HG02938 (cell line): ENCODE data around the gene SLC22A1.
"Not testable (repeated sequence)": the region's sequence is repeated elsewhere in the genome, so short reads cannot be mapped to it uniquely, and the experiment has no call there.

Experiments used
- ATAC-seq: cut with Tn5 transposase; IDR thresholded peaks from one replicate; pipeline ENCODE4 v1.9.1; 2021; ENCODE audit warnings: mild to moderate bottlenecking, moderate library complexity; ENCODE audit not compliant: unreplicated experiment

SLC22A1 gene

GRCh38 chr6:160137130-160137988 lies 15.7 kb downstream of the SLC22A1 start:
- ATAC-seq, result no peak

DNA sequence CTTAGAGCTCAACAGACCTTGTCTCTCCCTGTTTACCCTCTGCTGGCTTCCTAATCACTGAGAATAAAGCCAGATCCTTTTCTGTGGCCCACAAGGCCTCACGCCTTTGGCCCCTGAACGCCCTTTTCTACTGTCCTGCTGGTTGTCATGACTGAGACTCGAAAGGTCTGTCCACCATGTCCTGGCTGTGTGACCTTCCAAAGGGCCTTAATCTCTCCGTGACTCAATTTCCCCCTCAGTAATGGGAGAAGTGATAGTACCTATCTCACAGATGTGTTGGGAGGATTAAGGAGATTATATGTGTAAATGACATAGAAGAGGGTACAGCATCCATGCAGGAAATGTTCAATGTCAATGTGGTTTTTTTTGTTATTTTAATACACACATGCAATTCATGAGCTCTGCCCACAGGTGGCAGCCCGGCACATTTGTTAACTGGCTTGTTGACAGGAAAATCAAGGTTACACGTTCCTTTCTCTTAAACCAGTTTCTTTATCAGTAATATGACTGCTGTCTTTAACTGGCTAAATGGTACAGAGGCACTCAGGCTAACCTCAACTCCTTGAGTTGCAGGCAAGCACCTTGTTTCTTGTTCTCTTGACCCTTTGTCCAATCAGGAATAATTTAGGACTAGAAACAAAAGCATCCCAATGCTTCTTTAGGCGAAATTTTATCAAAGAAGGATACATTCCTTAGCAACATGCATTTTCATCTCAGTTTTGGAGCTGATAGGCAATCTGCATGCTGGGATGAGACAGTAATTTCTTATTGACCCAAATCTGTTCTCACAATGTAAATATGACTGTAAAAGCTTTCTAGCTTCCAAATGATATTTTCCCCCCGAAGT lies 16.6 kb downstream of the SLC22A1 start:
- ATAC-seq, result no peak

GRCh38 chr6:160138839-160139419 lies 17.3 kb downstream of the SLC22A1 start:
- ATAC-seq, result no peak

DNA sequence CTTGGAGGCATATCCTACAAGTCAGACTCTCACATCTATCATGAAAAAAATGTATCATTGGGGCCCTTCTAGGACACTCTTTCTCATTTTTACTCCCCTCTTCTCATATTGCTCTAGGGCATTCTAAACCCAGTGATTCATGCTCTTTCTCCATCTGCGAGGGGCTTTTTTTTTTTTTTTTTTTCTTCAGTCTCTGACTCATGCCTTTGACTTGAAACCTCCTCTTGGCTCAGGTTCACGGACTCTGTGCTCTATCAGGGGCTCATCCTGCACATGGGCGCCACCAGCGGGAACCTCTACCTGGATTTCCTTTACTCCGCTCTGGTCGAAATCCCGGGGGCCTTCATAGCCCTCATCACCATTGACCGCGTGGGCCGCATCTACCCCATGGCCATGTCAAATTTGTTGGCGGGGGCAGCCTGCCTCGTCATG lies 17.8 kb downstream of the SLC22A1 start:
- no peak for ATAC-seq

DNA sequence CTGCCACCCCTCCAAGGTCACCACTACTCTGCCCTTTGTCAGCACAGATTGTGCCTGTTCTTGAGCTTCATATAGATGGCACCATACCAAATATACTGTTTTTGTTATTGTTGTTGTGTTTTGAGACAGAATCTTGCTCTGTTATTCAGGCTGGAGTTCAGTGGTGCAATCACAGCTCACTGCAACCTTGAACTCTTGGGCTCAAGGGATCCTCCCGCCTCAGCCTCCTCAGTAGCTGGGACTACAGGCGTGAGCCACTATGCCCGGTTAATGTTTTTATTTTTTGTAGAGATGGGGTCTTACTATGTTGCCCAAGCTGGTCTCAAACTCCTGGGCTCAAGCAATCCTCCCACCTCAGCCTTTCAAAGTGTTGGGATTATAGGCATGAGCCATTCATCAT lies 18.9 kb downstream of the SLC22A1 start:
- not testable (repeated sequence) for ATAC-seq

- no peak for ATAC-seq
These were observed 19.5 kb downstream of the SLC22A1 start for GRCh38 chr6:160141001-160141726.

- no peak for ATAC-seq
These were observed 20.6 kb downstream of the SLC22A1 start for GRCh38 chr6:160142115-160142715.

DNA sequence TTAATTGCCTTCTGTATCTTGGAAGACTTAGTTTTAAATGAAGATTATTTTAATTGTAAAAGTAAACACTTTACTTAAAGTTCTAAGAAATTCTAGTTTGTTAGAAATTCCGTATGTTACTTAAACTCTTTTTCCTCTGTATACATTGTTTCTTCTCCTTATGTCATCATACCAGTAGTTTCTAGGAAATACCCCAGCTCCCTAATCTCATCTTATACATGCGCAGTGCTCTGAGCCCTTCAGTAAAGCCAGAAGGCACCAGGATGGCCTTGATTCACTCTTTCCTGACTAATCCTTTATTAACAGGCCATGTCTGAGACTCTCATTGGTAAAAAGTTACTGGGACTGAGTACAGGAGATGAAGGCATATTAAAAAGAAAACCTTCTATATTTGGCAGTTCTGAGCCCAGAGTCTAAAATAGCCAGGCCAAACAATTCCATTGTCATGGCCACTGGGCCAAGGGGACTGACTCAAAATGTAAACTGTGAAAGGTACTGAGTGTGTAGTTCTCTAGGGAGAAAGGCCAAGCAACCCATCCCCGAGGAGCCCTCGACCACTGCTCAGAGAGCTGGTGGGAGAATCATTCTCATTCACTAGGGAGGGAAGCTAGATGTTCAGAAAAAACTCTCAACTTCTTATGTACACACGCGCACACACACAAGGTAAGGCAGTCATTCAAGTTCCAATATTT lies 25.0 kb downstream of the SLC22A1 start:
- ATAC-seq, result no peak

DNA sequence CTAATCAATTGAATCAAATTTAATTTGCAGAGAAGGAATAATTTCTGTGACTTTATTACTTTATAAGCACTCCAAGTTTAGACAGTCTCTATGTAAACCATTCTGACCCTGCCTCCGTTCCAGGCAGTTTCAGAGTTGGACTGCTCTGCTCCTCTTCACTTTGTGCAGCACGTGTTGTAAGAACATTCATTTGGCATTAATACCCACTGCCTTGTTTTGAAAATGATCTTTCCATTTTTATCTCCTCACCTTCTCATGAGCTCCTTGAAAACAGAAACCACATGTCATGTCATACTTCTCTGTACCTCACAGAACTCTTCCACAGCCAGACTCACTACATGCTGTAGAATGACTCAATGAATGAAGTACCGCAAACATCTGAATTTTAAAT lies 25.5 kb downstream of the SLC22A1 start:
- no peak for ATAC-seq

DNA sequence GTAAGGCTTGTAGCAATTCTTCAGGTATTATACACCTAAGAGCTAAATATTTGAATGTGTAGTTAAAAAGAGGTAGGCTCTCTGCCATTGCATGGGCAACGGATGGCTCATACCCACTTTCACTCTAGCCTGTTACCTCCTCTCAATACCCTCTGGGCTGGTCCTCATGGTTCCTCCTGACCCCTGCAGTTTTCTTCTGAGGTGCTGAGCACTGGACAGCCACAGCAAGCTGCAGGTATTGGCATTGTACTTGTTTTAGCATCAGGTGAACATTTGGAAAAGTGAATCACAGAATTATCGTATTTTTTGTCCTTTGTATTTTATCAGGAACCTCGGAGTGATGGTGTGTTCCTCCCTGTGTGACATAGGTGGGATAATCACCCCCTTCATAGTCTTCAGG lies 32.9 kb downstream of the SLC22A1 start:
- no peak for ATAC-seq

DNA sequence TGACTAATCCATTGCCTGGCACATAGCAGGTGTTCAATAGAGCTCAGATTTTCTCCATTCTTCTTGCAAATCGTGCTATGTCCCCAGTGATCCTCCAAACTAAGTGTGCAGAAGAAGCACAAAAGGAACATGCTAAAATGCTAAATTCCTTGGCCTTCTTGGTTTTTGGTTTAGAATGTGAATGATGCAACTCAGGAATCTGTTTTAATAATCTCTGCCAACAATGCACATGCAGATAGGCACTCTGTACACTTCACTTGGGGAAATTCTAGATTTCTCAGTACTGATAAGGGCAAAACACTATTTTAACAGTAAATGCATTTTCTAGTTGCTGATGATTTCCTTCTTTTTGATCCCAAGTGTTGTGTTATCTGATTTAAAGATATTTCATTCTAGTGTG lies 35.2 kb downstream of the SLC22A1 start:
- no peak for ATAC-seq

- ATAC-seq, result no peak
These were observed 38.8 kb downstream of the SLC22A1 start for GRCh38 chr6:160160450-160160849.

GRCh38 chr6:160160929-160161646 lies 39.5 kb downstream of the SLC22A1 start:
- no peak for ATAC-seq

DNA sequence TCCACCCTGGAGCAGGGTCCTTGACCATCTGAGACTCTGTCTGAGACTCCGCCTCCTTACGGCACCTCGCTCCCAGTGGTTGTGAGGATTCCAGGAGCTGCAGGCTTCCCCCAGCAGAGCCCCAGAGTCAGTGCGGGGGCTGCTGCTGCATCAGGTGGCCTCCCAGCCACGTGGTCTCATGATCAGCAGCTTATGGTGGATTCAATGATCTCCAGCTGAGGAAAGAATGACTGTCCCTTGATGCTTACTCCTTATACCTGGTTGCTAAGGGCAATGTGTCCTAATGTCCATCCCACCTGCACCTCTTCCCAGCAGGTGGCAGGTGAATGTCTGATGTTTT lies 40.0 kb downstream of the SLC22A1 start:
- no peak for ATAC-seq

GRCh38 chr6:160162030-160162566 lies 40.5 kb downstream of the SLC22A1 start:
- ATAC-seq, result no peak

- ATAC-seq, result no peak
These were observed 41.8 kb downstream of the SLC22A1 start for GRCh38 chr6:160163425-160163824.

GRCh38 chr6:160163912-160164311 lies 42.3 kb downstream of the SLC22A1 start:
- no peak for ATAC-seq

DNA sequence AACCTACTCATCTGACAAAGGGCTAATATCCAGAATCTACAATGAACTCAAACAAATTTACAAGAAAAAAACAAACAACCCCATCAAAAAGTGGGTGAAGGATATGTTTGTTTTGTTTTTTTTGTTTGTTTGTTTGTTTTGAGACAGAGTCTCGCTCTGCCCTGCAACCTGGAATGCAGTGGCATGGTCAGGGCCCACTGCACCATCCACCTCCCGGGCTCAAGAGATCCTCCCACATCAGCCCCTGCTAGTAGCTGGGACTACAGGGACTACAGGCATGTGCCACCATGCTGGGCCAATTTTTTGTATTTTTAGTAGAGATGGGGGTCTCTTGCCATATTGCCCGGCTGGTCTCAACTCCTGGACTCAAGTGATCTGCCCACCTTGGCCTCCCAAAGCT lies 44.3 kb downstream of the SLC22A1 start:
- not testable (repeated sequence) for ATAC-seq
